ENCODE results near the gene TUBB. TPM values are rescaled to one million over a fixed set of nuclear protein-coding genes. Genes with fewer than 3 reads are reported as not detected.

Gene TUBB
- total and polyA plus RNA-seq, 9 of the 15 experiments (the other 6 are each of a cell fraction or from before 2014, with no cell fraction given) = 971 to 2,870 (median 1,478) TPM

GRCh38 chr6:30716879-30717128 lies 3.3 kb upstream of the TUBB start:
- H2AFZ ChIP-seq (ENCODE audit: low read depth, low read length) = peak overlapping the region; percentile 66
- no peaks in the 10 kb centered on the region for H3K9me1 ChIP-seq (ENCODE audit: control insufficient read depth, insufficient read depth, low read length)
- WGBS (ENCODE audit: insufficient coverage, low coverage, missing lambda C conversion rate) = 0% methylated on average over 8 of the region's 8 CpGs
- peaks cover 7 to 15% of the 10 kb centered on the region in 2 experiments for H3K4me1 ChIP-seq (replicated peaks in 1 of 2; ENCODE audit: control insufficient read depth in 2 of 2, insufficient read depth in 2 of 2, low read length in 2 of 2)
- ChIA-PET POLR2A (interaction anchor here (0.6 to 27.1 kb wide), 18 partner anchors 13 to 990 kb away, joined by 3 to 524 read pairs (median 4); partner anchors contain the start of genes LY6G6F and NRM), CTCF (ENCODE audit: low intra/inter-chr PET ratio) (no interaction called here)
- peak overlapping the region; percentile 94 to 100 for H3K9ac ChIP-seq (ENCODE audit: insufficient read depth in 1 of 2, low read depth in 2 of 2, low read length in 2 of 2)
- DNase-seq (ENCODE audit: extremely low read depth in 1 of 4, low spot score in 3 of 4) (no peak), ATAC-seq (no peak), FAIRE-seq (no peak)
- peak overlapping the region; percentile 98 for H3K27ac ChIP-seq (ENCODE audit: extremely low read depth, low read depth, low read length)
- peaks cover 70% of the 10 kb centered on the region for H3K79me2 ChIP-seq (ENCODE audit: control insufficient read depth, insufficient read depth, low read length)
- H3K9me3 ChIP-seq (replicated peaks; ENCODE audit: control insufficient read depth, insufficient read depth, low read depth, low read length) = no peaks in the 10 kb centered on the region
- TSS peak; percentile 52 for BruUV-seq (replicated peaks)
- in situ Hi-C loops (cut with MboI) (no loop called here), intact Hi-C loops (cut with micrococcal nuclease) (loop anchor here (1.0 kb wide), 3 partner anchors 30 to 100 kb away; partner anchors contain the start of genes MRPS18B and PPP1R10)
- peaks cover 38% of the 10 kb centered on the region for H3K36me3 ChIP-seq (ENCODE audit: control insufficient read depth, insufficient read depth, low read length)
- H4K20me1 ChIP-seq (replicated peaks; ENCODE audit: control insufficient read depth, insufficient read depth, low read length) = peaks cover 4% of the 10 kb centered on the region
- H3K27me3 ChIP-seq (ENCODE audit: control insufficient read depth in 2 of 2, insufficient read depth in 2 of 2, low read length in 2 of 2) = no peaks in the 10 kb centered on the region
- H3K4me2 ChIP-seq (ENCODE audit: insufficient read depth, low read length) = peak overlapping the region; percentile 98
- peak overlapping the region; percentile 56 for H3K4me3 ChIP-seq
- TF ChIP-seq ZNF23 (CRISPR knock-in tag; IDR thresholded peaks at IDR 0.05) (no peak), NFE2 (IDR thresholded peaks at IDR 0.05; ENCODE audit: low read depth) (no peak), FOXK1 (CRISPR knock-in tag; IDR thresholded peaks at IDR 0.05; ENCODE audit: borderline replicate concordance) (peak; percentile 17; the same call in 1 of the 2 replicates), TOE1 (IDR thresholded peaks at IDR 0.05; ENCODE audit: borderline replicate concordance) (0 out of 2 replicates have a peak, but pooled peaks have one; percentile 10), TOE1 (CRISPR knock-in tag; IDR thresholded peaks at IDR 0.05; ENCODE audit: borderline replicate concordance, low read depth) (no peak), MXI1 (IDR thresholded peaks at IDR 0.05; ENCODE audit: low read depth, low read length) (no peak), KAT7 (CRISPR knock-in tag; IDR thresholded peaks at IDR 0.05; ENCODE audit: borderline replicate concordance) (no peak), MLLT1 (IDR thresholded peaks at IDR 0.05) (peak; percentile 24 to 27; a peak in 1 of 4 replicates), ZSCAN29 (IDR thresholded peaks at IDR 0.05) (0 out of 2 replicates have a peak, but pooled peaks have one; percentile 20), GATA2 (CRISPR knock-in tag; IDR thresholded peaks at IDR 0.05) (no peak), ZNF143 (CRISPR knock-in tag; IDR thresholded peaks at IDR 0.05) (peak; percentile 8; the same call in 1 of the 2 replicates), RAD51 (IDR thresholded peaks at IDR 0.05; ENCODE audit: borderline replicate concordance, low read depth) (no peak), ZNF696 (CRISPR knock-in tag; conservative IDR thresholded peaks at IDR 0.05) (no peak), ZFP30 (CRISPR knock-in tag; IDR thresholded peaks at IDR 0.05; ENCODE audit: borderline replicate concordance) (no peak), PURB (CRISPR knock-in tag; IDR thresholded peaks at IDR 0.05; ENCODE audit: low read depth) (no peak), CHD2 (IDR thresholded peaks at IDR 0.05; ENCODE audit: low read depth, low read length) (no peak), ZNF75A (CRISPR knock-in tag; IDR thresholded peaks at IDR 0.05) (no peak), ESRRB (CRISPR knock-in tag; IDR thresholded peaks at IDR 0.05; ENCODE audit: borderline replicate concordance) (no peak), ETS2 (tag; IDR thresholded peaks at IDR 0.05; ENCODE audit: borderline replicate concordance, poor library complexity, severe bottlenecking) (no peak), HDAC3 (IDR thresholded peaks at IDR 0.05; ENCODE audit: borderline replicate concordance, partially characterized antibody) (peak; percentile 20), TAF7 (tag; IDR thresholded peaks at IDR 0.05) (peak; percentile 70; the same call in 1 of the 2 replicates), ZNF280A (IDR thresholded peaks at IDR 0.05; ENCODE audit: low read depth, partially characterized antibody) (no peak), NFYB (IDR thresholded peaks at IDR 0.05; ENCODE audit: extremely low read depth, insufficient read length) (no peak)

Measured in K562 (cell line).